GM23338 (cell line): ENCODE data around the gene DACH1. TPM values are rescaled to one million over a fixed set of nuclear protein-coding genes. Genes with fewer than 3 reads are reported as not detected.
A peak's percentile ranks its signal among the peaks of the same experiment; 100 is the strongest.

ENCODE experiments used
- ATAC-seq: fragments of 200-7000 bp; cut with Tn5 transposase; 3 replicates; pipeline ENCODE4 v1.9.1; 2020
- DNase-seq: peaks from one replicate; pipeline ENCODE4 v3.0.0-alpha.2; 2015; ENCODE audit warnings: low spot score
- H2AFZ ChIP-seq: fragments of 200-600 bp; sonication (generic); 2 replicates; pipeline ENCODE4 v1.8.0; 2016; ENCODE audit warnings: antibody characterized with exemption, mild to moderate bottlenecking, moderate library complexity
- H3F3A ChIP-seq: fragments of 200-600 bp; sonication (generic); replicated peaks from 2 replicates; pipeline ENCODE4 v1.8.0; 2017; ENCODE audit warnings: antibody characterized with exemption, mixed run types, low read depth
- H3K27ac ChIP-seq: fragments of 200-600 bp; sonication (generic); 2 replicates; pipeline ENCODE4 v1.6.1; 2016; ENCODE audit warnings: low read depth
- H3K27me3 ChIP-seq: fragments of 200-600 bp; sonication (generic); 2 replicates; pipeline ENCODE4 v1.8.0; 2016; ENCODE audit warnings: mild to moderate bottlenecking, mixed run types, moderate library complexity; ENCODE audit not compliant: insufficient read depth
- H3K36me3 ChIP-seq: fragments of 200-600 bp; sonication (generic); 2 replicates; pipeline ENCODE4 v1.8.0; 2016; ENCODE audit warnings: mild to moderate bottlenecking; ENCODE audit not compliant: insufficient read depth
- H3K4me1 ChIP-seq: fragments of 200-600 bp; sonication (generic); 2 replicates; pipeline ENCODE4 v1.8.0; 2016; ENCODE audit warnings: mild to moderate bottlenecking, moderate library complexity; ENCODE audit not compliant: insufficient read depth
- H3K4me2 ChIP-seq: fragments of 200-600 bp; sonication (generic); 2 replicates; pipeline ENCODE4 v1.7.1; 2017; ENCODE audit warnings: mixed run types
- H3K4me3 ChIP-seq: fragments of 200-600 bp; sonication (generic); 2 replicates; pipeline ENCODE4 v1.6.1; 2016; ENCODE audit warnings: mixed run types
- H3K79me2 ChIP-seq: fragments of 200-600 bp; sonication (generic); replicated peaks from 2 replicates; pipeline ENCODE4 v1.8.0; 2017; ENCODE audit warnings: mild to moderate bottlenecking; ENCODE audit not compliant: insufficient read depth
- H3K9me2 ChIP-seq: fragments of 200-600 bp; sonication (generic); 2 replicates; pipeline ENCODE4 v1.8.0; 2017; ENCODE audit not compliant: insufficient read depth
- H4K20me1 ChIP-seq: fragments of 200-600 bp; sonication (generic); replicated peaks from 2 replicates; pipeline ENCODE4 v1.8.0; 2017; ENCODE audit warnings: mild to moderate bottlenecking; ENCODE audit not compliant: insufficient read depth
- H3K27ac Mint-ChIP-seq: 2 replicates; pipeline ENCODE4 v1.8.0; 2020; ENCODE audit warnings: inconsistent platforms, mild to moderate bottlenecking, moderate library complexity, mixed read lengths
- H3K27me3 Mint-ChIP-seq: 3 replicates; pipeline ENCODE4 v1.8.0; 2022; ENCODE audit warnings: low read depth, mild to moderate bottlenecking, moderate library complexity, mixed read lengths, inconsistent platforms; ENCODE audit not compliant: insufficient read depth, poor library complexity
- H3K36me3 Mint-ChIP-seq: 3 replicates; pipeline ENCODE4 v1.8.0; 2021; ENCODE audit warnings: low read depth, mild to moderate bottlenecking, inconsistent platforms, moderate library complexity, mixed read lengths
- H3K4me1 Mint-ChIP-seq: 3 replicates; pipeline ENCODE4 v1.8.0; 2020; ENCODE audit warnings: mild to moderate bottlenecking, inconsistent platforms, mixed read lengths
- H3K4me3 Mint-ChIP-seq: 3 replicates; pipeline ENCODE4 v1.8.0; 2021; ENCODE audit warnings: moderate library complexity, mild to moderate bottlenecking, inconsistent platforms, mixed read lengths
- H3K9me3 Mint-ChIP-seq: 3 replicates; pipeline ENCODE4 v1.8.0; 2020; ENCODE audit warnings: moderate library complexity, mild to moderate bottlenecking, inconsistent platforms, mixed read lengths
- ETS1 ChIP-seq: IDR thresholded peaks from 2 replicates; pipeline ENCODE4 v1.6.1; 2016; ENCODE audit warnings: antibody characterized with exemption
- EZH2 ChIP-seq: fragments of 200-600 bp; sonication (generic); IDR thresholded peaks from one replicate; pipeline ENCODE4 v1.8.0; 2017; ENCODE audit warnings: antibody characterized with exemption, mild to moderate bottlenecking, low read depth; ENCODE audit not compliant: unreplicated experiment
- JUNB ChIP-seq: IDR thresholded peaks from one replicate; pipeline ENCODE4 v1.6.1; 2016; ENCODE audit warnings: antibody characterized with exemption; ENCODE audit not compliant: unreplicated experiment
- NANOG ChIP-seq: IDR thresholded peaks from 2 replicates; pipeline ENCODE4 v1.6.1; 2016; ENCODE audit warnings: antibody characterized with exemption, borderline replicate concordance
- POLR2AphosphoS5 ChIP-seq: IDR thresholded peaks from 2 replicates; pipeline ENCODE4 v1.6.1; 2016; ENCODE audit warnings: antibody characterized with exemption, low read depth
- STAT1 ChIP-seq: IDR thresholded peaks from one replicate; pipeline ENCODE4 v1.6.1; 2016; ENCODE audit warnings: antibody characterized with exemption; ENCODE audit not compliant: unreplicated experiment
- ZNF114 ChIP-seq: fragments of 250-450 bp; sonication (Bioruptor Pico); IDR thresholded peaks from 2 replicates; pipeline ENCODE4 v1.5.0; 2020; ENCODE audit warnings: mild to moderate bottlenecking, moderate library complexity
- polyA plus RNA-seq: library from polyadenylated mRNA; unstranded; fragments of >200 nt; fragmentation: Nextera tagmentation; extraction: Ambion mirVana; gene quantifications from 2 replicates; pipeline ENCODE4 v1.2.1, GENCODE V29; 2016
- total RNA-seq: library from RNA; depleted of rRNA; stranded (reverse); fragments of >200 nt; shearing (Covaris generic); gene quantifications from 2 replicates; pipeline ENCODE4 v1.2.3, GENCODE V29; 2014
- TF ChIP-seq, protein P1 (sequence below): IDR thresholded peaks from one replicate; pipeline ENCODE4 v1.6.1; 2018; ENCODE audit warnings: antibody characterized with exemption; ENCODE audit not compliant: unreplicated experiment

The DACH1 gene
- total and polyA plus RNA-seq, 2 experiments from 2014 or later: 0.45 to 0.57 TPM

DNA sequence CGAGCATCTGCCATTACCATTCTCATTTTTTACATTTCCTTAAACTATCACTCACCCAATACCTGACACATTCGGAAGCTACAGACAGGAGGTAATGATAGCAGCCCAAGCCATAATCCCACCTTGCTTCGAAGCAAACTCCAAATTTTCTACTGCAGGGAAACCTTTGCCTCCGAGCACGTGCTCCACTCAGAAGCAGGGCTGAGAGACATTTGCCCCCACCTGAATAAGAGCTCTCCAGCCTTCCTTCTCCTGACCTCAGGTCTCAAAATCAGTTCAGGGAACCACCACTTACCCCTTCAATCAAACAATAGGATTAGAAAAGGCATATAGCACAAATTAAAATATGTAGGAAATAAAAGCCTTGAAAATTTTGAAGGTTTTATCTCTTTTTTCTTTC is 2.3 kb upstream of the DACH1 start:
- Mint-ChIP-seq H3K27ac (no peak overlapping the region), H3K9me3 (0 out of 3 replicates have a peak, but pooled peaks cover 2% of the 10 kb centered on the region), H3K4me3 (peak overlapping the region; percentile 36), H3K27me3 (peaks cover 49% of the 10 kb centered on the region), H3K4me1 (peaks cover 25% of the 10 kb centered on the region), H3K36me3 (no peaks in the 10 kb centered on the region)
- Histone ChIP-seq H4K20me1 (no peaks in the 10 kb centered on the region), H3K4me3 (peak overlapping the region; percentile 49), H3K27ac (no peak overlapping the region), H3F3A (peaks cover 2% of the 10 kb centered on the region; the same call in 1 of the 2 replicates), H3K27me3 (peaks cover 67% of the 10 kb centered on the region), H3K4me1 (peaks cover 35% of the 10 kb centered on the region), H3K9me2 (no peaks in the 10 kb centered on the region), H3K36me3 (no peaks in the 10 kb centered on the region), H3K79me2 (no peaks in the 10 kb centered on the region), H2AFZ (no peak overlapping the region), H3K4me2 (peak overlapping the region; percentile 77)
- TF ChIP-seq, protein P1, sequence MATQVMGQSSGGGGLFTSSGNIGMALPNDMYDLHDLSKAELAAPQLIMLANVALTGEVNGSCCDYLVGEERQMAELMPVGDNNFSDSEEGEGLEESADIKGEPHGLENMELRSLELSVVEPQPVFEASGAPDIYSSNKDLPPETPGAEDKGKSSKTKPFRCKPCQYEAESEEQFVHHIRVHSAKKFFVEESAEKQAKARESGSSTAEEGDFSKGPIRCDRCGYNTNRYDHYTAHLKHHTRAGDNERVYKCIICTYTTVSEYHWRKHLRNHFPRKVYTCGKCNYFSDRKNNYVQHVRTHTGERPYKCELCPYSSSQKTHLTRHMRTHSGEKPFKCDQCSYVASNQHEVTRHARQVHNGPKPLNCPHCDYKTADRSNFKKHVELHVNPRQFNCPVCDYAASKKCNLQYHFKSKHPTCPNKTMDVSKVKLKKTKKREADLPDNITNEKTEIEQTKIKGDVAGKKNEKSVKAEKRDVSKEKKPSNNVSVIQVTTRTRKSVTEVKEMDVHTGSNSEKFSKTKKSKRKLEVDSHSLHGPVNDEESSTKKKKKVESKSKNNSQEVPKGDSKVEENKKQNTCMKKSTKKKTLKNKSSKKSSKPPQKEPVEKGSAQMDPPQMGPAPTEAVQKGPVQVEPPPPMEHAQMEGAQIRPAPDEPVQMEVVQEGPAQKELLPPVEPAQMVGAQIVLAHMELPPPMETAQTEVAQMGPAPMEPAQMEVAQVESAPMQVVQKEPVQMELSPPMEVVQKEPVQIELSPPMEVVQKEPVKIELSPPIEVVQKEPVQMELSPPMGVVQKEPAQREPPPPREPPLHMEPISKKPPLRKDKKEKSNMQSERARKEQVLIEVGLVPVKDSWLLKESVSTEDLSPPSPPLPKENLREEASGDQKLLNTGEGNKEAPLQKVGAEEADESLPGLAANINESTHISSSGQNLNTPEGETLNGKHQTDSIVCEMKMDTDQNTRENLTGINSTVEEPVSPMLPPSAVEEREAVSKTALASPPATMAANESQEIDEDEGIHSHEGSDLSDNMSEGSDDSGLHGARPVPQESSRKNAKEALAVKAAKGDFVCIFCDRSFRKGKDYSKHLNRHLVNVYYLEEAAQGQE: peak; percentile 30
- TF ChIP-seq STAT1 (no peak), ETS1 (no peak), JUNB (no peak), ZNF114 (CRISPR knock-in tag) (no peak)
- DNase-seq (peak; percentile 40), ATAC-seq (no peak)

- peak overlapping the region; percentile 96 for H3K4me3 Mint-ChIP-seq
- H3K79me2 ChIP-seq: no peaks in the 10 kb centered on the region
- peak overlapping the region; percentile 86 for H3K4me2 ChIP-seq
- H3K4me1 Mint-ChIP-seq: peaks cover 27% of the 10 kb centered on the region
- H3K4me3 ChIP-seq: peak overlapping the region; percentile 72
- peaks cover 94% of the 10 kb centered on the region for H3K27me3 ChIP-seq
- no peak; the same call in 1 of the 3 replicates for ATAC-seq
- TF ChIP-seq NANOG (no peak), EZH2 (peak; percentile 81), ZNF114 (CRISPR knock-in tag) (no peak), POLR2AphosphoS5 (no peak)
- 0 out of 3 replicates have a peak, but pooled peaks cover 2% of the 10 kb centered on the region for H3K9me3 Mint-ChIP-seq
- DNase-seq: peak; percentile 33
- H3K9me2 ChIP-seq: no peaks in the 10 kb centered on the region
- H3K36me3 Mint-ChIP-seq: no peaks in the 10 kb centered on the region
- no peaks in the 10 kb centered on the region for H3K36me3 ChIP-seq
- H2AFZ ChIP-seq: peak overlapping the region; percentile 88
- peaks cover 43% of the 10 kb centered on the region for H3K4me1 ChIP-seq
- H3K27ac ChIP-seq: no peak overlapping the region
- H3F3A ChIP-seq: peaks cover 5% of the 10 kb centered on the region; the same call in 1 of the 2 replicates
- peaks cover 60% of the 10 kb centered on the region for H3K27me3 Mint-ChIP-seq
- no peaks in the 10 kb centered on the region for H4K20me1 ChIP-seq
- H3K27ac Mint-ChIP-seq: no peak overlapping the region
Observed at GRCh38 chr13:71866335-71867130, 471 bp downstream of the DACH1 start.
